ENCODE results near the gene SPEF2.
"Not testable (repeated sequence)": the region's sequence is repeated elsewhere in the genome, so short reads cannot be mapped to it uniquely, and the experiment has no call there.

SPEF2 gene

GRCh38 chr5:35849860-35850259 is 232.2 kb downstream of the SPEF2 start:
- H3K4me3 ChIP-seq (ENCODE audit: low read length): no peak overlapping the region
- DNase-seq (ENCODE audit: low read depth): no peak
- no peak for TF ChIP-seq CTCF (conservative IDR thresholded peaks at IDR 0.05; ENCODE audit: low read length)

GRCh38 chr5:35850967-35851680 is 233.5 kb downstream of the SPEF2 start:
- peak; percentile 29 for DNase-seq (ENCODE audit: low read depth)
- TF ChIP-seq CTCF (conservative IDR thresholded peaks at IDR 0.05; ENCODE audit: low read length): no peak
- peak overlapping the region; percentile 48 for H3K4me3 ChIP-seq (ENCODE audit: low read length)

- TF ChIP-seq CTCF (conservative IDR thresholded peaks at IDR 0.05; ENCODE audit: low read length): peak; percentile 13; the same call in 1 of the 2 replicates
- no peak overlapping the region for H3K4me3 ChIP-seq (ENCODE audit: low read length)
- DNase-seq (ENCODE audit: low read depth): no peak
Measured at GRCh38 chr5:35852084-35852734, 234.5 kb downstream of the SPEF2 start.

GRCh38 chr5:35852773-35853172 is 235.1 kb downstream of the SPEF2 start:
- no peak overlapping the region for H3K4me3 ChIP-seq (ENCODE audit: low read length)
- TF ChIP-seq CTCF (conservative IDR thresholded peaks at IDR 0.05; ENCODE audit: low read length): no peak
- DNase-seq (ENCODE audit: low read depth): no peak

- H3K4me3 ChIP-seq (ENCODE audit: low read length): no peak overlapping the region
- peak; percentile 26 for DNase-seq (ENCODE audit: low read depth)
- TF ChIP-seq CTCF (conservative IDR thresholded peaks at IDR 0.05; ENCODE audit: low read length): no peak
Measured at GRCh38 chr5:35853631-35854030, 236.0 kb downstream of the SPEF2 start.

GRCh38 chr5:35854248-35854647 is 236.6 kb downstream of the SPEF2 start:
- TF ChIP-seq CTCF (conservative IDR thresholded peaks at IDR 0.05; ENCODE audit: low read length): no peak
- no peak for DNase-seq (ENCODE audit: low read depth)
- H3K4me3 ChIP-seq (ENCODE audit: low read length): no peak overlapping the region

- no peak for DNase-seq (ENCODE audit: low read depth)
- TF ChIP-seq CTCF (conservative IDR thresholded peaks at IDR 0.05; ENCODE audit: low read length): no peak
- H3K4me3 ChIP-seq (ENCODE audit: low read length): no peak overlapping the region
Measured at GRCh38 chr5:35855187-35855586, 237.5 kb downstream of the SPEF2 start.

- peak overlapping the region; percentile 43; the same call in 1 of the 2 replicates for H3K4me3 ChIP-seq (ENCODE audit: low read length)
- not testable (repeated sequence) for DNase-seq (ENCODE audit: low read depth)
Measured at GRCh38 chr5:35856186-35856764, 238.6 kb downstream of the SPEF2 start.
